HEK293 (cell line): ENCODE measurements around the gene HS3ST4.

Source experiments
- SP2 ChIP-seq: fragments of 450-650 bp; formaldehyde crosslinking; IDR thresholded peaks from 2 replicates; pipeline ENCODE4 v1.5.1; 2016; ENCODE audit warnings: missing biosample characterization, missing genetic modification characterization
- ZNF274 ChIP-seq, 2 experiments: fragments of 200-500 bp in 1 of 2; fragments of 450-650 bp in 1 of 2; sonication (Bioruptor generic) in 1 of 2; formaldehyde crosslinking in 1 of 2; IDR thresholded peaks; 2 replicates each; pipeline versions ENCODE4 v1.5.1 to v1.6.1; 2014 to 2016; ENCODE audit warnings: borderline replicate concordance in 1 of 2, inconsistent platforms in 1 of 2, low read length in 1 of 2, missing biosample characterization in 1 of 2, missing genetic modification characterization in 1 of 2
- ZNF280D ChIP-seq: fragments of 450-650 bp; formaldehyde crosslinking; IDR thresholded peaks from 2 replicates; pipeline ENCODE4 v1.5.1; 2016; ENCODE audit warnings: missing biosample characterization, missing genetic modification characterization
- ZNF366 ChIP-seq: fragments of 450-650 bp; formaldehyde crosslinking; conservative IDR thresholded peaks from 2 replicates; pipeline ENCODE4 v1.5.1; 2016; ENCODE audit warnings: missing biosample characterization, missing genetic modification characterization
- ZNF76 ChIP-seq: fragments of 450-650 bp; formaldehyde crosslinking; IDR thresholded peaks from 2 replicates; pipeline ENCODE4; 2016; ENCODE audit warnings: low read depth, missing biosample characterization, missing genetic modification characterization, borderline replicate concordance
- ZNF768 ChIP-seq: fragments of 450-650 bp; formaldehyde crosslinking; IDR thresholded peaks from 2 replicates; pipeline ENCODE4 v1.5.1; 2018; ENCODE audit warnings: missing biosample characterization, mild to moderate bottlenecking, missing genetic modification characterization
- ZNF777 ChIP-seq: fragments of 450-650 bp; formaldehyde crosslinking; IDR thresholded peaks from 2 replicates; pipeline ENCODE4 v1.5.1; 2017; ENCODE audit warnings: missing biosample characterization, missing genetic modification characterization, borderline replicate concordance
- TF ChIP-seq, protein P1 (sequence below): fragments of 450-650 bp; formaldehyde crosslinking; IDR thresholded peaks from 2 replicates; pipeline ENCODE4 v1.5.1; 2016; ENCODE audit warnings: missing biosample characterization, missing genetic modification characterization
- TF ChIP-seq, protein P2 (sequence below): fragments of 450-650 bp; formaldehyde crosslinking; IDR thresholded peaks from 2 replicates; pipeline ENCODE4 v1.5.1; 2016; ENCODE audit warnings: missing biosample characterization, missing genetic modification characterization

DNA sequence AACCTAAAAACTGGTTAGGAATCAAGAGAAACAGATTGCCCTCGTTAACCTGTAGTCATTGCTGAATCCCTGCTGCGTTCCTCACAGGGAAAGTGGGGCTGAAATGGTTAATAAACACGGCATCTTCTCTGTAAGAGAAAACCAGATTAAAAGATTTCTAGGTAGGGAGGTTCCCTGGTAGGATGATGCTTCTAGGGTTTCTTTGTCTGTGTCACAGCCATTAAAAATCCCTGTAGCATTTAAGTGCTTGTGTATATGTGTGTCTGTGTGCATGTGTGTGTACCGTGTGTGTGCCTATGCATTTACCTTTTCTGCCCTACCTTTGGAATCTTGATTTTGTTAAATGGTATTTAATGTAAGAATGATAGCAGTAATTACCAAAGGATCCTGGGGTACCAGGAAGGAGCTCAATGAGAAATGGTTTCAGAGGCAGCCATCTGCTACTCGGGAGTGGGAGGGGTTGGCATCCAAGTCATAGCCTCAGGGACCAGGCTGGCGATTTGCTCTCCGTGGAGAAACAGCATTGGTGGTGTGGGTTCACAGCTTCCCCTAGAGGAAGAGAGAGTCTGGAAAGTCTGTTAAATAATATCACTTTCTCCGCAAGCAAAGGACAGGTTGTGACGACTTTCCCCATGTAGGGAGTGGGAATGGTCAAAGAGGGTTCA is 177.1 kb downstream of the HS3ST4 start:
- TF ChIP-seq, protein P1, sequence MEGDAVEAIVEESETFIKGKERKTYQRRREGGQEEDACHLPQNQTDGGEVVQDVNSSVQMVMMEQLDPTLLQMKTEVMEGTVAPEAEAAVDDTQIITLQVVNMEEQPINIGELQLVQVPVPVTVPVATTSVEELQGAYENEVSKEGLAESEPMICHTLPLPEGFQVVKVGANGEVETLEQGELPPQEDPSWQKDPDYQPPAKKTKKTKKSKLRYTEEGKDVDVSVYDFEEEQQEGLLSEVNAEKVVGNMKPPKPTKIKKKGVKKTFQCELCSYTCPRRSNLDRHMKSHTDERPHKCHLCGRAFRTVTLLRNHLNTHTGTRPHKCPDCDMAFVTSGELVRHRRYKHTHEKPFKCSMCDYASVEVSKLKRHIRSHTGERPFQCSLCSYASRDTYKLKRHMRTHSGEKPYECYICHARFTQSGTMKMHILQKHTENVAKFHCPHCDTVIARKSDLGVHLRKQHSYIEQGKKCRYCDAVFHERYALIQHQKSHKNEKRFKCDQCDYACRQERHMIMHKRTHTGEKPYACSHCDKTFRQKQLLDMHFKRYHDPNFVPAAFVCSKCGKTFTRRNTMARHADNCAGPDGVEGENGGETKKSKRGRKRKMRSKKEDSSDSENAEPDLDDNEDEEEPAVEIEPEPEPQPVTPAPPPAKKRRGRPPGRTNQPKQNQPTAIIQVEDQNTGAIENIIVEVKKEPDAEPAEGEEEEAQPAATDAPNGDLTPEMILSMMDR (tag by site-specific recombination), result no peak
- TF ChIP-seq ZNF280D, result no peak
- no peak for TF ChIP-seq ZNF274 (IDR thresholded peaks at IDR 0.05; ENCODE audit: low read length)
- no peak for TF ChIP-seq ZNF274 (tag by site-specific recombination; IDR thresholded peaks at IDR 0.05; ENCODE audit: borderline replicate concordance)
- TF ChIP-seq SP2 (tag by site-specific recombination), result no peak
- TF ChIP-seq, protein P2, sequence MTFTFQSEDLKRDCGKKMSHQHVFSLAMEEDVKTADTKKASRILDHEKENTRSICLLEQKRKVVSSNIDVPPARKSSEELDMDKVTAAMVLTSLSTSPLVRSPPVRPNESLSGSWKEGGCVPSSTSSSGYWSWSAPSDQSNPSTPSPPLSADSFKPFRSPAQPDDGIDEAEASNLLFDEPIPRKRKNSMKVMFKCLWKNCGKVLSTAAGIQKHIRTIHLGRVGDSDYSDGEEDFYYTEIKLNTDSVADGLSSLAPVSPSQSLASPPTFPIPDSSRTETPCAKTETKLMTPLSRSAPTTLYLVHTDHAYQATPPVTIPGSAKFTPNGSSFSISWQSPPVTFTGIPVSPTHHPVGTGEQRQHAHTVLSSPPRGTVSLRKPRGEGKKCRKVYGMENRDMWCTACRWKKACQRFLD, result no peak
- no peak for TF ChIP-seq ZNF366 (tag by site-specific recombination)
- TF ChIP-seq ZNF777 (tag by site-specific recombination), result no peak
- TF ChIP-seq ZNF76 (tag by site-specific recombination), result no peak
- TF ChIP-seq ZNF768 (tag by site-specific recombination), result no peak
